Ishikawa (cell line): ENCODE results near the gene DOCK8.

Experiments used
- CEBPB ChIP-seq: IDR thresholded peaks from 2 replicates; pipeline ENCODE4 v1.6.1; 2012
- CREB1 ChIP-seq: IDR thresholded peaks from 2 replicates; pipeline ENCODE4 v1.6.1; 2012; ENCODE audit warnings: low read depth
- EGR1 ChIP-seq: IDR thresholded peaks from 2 replicates; pipeline ENCODE4 v1.6.1; 2012
- EP300 ChIP-seq: IDR thresholded peaks from 2 replicates; pipeline ENCODE4 v1.6.1; 2012; ENCODE audit warnings: borderline replicate concordance
- FOXM1 ChIP-seq: IDR thresholded peaks from 2 replicates; pipeline ENCODE4 v1.6.1; 2012; ENCODE audit warnings: low read depth, borderline replicate concordance
- NFIC ChIP-seq: IDR thresholded peaks from 2 replicates; pipeline ENCODE4 v1.6.1; 2012
- RAD21 ChIP-seq: IDR thresholded peaks from 2 replicates; pipeline ENCODE4 v1.6.1; 2012; ENCODE audit warnings: low read depth
- TAF1 ChIP-seq: IDR thresholded peaks from 2 replicates; pipeline ENCODE4 v1.6.1; 2012; ENCODE audit warnings: low read depth, mild to moderate bottlenecking
- TCF12 ChIP-seq: IDR thresholded peaks from 2 replicates; pipeline ENCODE4 v1.6.1; 2012; ENCODE audit warnings: low read depth
- TEAD4 ChIP-seq: IDR thresholded peaks from 2 replicates; pipeline ENCODE4 v1.6.1; 2012
- YY1 ChIP-seq: IDR thresholded peaks from 2 replicates; pipeline ENCODE4 v1.6.1; 2012; ENCODE audit warnings: low read depth
- ZBTB7A ChIP-seq: IDR thresholded peaks from 2 replicates; pipeline ENCODE4 v1.6.1; 2012; ENCODE audit warnings: low read depth
- TF ChIP-seq, protein P1 (sequence below): IDR thresholded peaks from 2 replicates; pipeline ENCODE4 v1.6.1; 2012
- TF ChIP-seq, protein P2 (sequence below): IDR thresholded peaks from 2 replicates; pipeline ENCODE4 v1.6.1; 2012; ENCODE audit warnings: low read depth, mild to moderate bottlenecking
- TF ChIP-seq, protein P3 (sequence below): IDR thresholded peaks from 2 replicates; pipeline ENCODE4 v1.6.1; 2012

DOCK8 gene

DNA sequence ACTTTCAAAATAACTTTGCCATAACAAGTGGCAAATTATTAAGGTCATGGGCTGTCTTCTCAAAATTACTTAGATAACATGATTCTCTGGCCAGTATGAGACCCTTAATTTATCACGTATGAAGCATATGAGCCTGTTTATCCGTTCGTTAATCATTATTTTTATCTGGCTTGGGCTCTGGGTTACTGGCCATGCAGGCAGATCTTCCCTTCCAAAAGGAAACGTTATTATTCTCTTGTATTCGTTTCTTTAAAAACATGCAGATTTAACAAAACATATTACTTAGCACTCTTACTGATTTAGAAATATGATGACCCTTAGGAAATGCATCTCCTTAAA lies 148.6 kb downstream of the DOCK8 start:
- TF ChIP-seq EGR1 (no peak), FOXM1 (no peak), TCF12 (no peak), TEAD4 (no peak), CREB1 (no peak), ZBTB7A (no peak), YY1 (no peak), EP300 (no peak), NFIC (no peak), RAD21 (no peak), CEBPB (no peak), TAF1 (no peak)
- TF ChIP-seq, protein P1, sequence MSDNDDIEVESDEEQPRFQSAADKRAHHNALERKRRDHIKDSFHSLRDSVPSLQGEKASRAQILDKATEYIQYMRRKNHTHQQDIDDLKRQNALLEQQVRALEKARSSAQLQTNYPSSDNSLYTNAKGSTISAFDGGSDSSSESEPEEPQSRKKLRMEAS, result no peak
- TF ChIP-seq, protein P2, sequence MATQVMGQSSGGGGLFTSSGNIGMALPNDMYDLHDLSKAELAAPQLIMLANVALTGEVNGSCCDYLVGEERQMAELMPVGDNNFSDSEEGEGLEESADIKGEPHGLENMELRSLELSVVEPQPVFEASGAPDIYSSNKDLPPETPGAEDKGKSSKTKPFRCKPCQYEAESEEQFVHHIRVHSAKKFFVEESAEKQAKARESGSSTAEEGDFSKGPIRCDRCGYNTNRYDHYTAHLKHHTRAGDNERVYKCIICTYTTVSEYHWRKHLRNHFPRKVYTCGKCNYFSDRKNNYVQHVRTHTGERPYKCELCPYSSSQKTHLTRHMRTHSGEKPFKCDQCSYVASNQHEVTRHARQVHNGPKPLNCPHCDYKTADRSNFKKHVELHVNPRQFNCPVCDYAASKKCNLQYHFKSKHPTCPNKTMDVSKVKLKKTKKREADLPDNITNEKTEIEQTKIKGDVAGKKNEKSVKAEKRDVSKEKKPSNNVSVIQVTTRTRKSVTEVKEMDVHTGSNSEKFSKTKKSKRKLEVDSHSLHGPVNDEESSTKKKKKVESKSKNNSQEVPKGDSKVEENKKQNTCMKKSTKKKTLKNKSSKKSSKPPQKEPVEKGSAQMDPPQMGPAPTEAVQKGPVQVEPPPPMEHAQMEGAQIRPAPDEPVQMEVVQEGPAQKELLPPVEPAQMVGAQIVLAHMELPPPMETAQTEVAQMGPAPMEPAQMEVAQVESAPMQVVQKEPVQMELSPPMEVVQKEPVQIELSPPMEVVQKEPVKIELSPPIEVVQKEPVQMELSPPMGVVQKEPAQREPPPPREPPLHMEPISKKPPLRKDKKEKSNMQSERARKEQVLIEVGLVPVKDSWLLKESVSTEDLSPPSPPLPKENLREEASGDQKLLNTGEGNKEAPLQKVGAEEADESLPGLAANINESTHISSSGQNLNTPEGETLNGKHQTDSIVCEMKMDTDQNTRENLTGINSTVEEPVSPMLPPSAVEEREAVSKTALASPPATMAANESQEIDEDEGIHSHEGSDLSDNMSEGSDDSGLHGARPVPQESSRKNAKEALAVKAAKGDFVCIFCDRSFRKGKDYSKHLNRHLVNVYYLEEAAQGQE, result no peak
- TF ChIP-seq, protein P3, sequence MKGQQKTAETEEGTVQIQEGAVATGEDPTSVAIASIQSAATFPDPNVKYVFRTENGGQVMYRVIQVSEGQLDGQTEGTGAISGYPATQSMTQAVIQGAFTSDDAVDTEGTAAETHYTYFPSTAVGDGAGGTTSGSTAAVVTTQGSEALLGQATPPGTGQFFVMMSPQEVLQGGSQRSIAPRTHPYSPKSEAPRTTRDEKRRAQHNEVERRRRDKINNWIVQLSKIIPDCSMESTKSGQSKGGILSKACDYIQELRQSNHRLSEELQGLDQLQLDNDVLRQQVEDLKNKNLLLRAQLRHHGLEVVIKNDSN, result no peak

DNA sequence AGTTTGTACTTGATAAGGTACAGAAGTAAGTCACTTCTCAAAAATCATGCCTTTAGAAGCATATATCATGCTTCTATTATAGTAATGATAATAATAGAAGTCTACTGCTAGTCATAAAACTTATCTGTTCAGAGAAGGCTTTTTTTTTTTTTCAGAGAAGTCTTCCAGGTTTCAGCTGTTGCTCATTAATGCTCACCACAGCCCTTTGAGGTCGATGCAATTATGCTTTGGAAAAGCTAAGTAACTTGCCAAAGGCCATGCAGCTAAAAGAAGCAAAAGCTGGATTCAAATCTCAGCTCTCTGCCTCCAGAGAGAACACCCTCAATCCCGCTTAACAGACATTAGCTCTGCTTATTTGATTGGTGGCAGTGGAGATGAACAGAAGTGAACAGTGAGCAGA lies 150.8 kb downstream of the DOCK8 start:
- TF ChIP-seq CREB1 (no peak), TCF12 (no peak), ZBTB7A (no peak), EP300 (no peak), RAD21 (no peak), TAF1 (no peak), YY1 (no peak), CEBPB (no peak), EGR1 (no peak), TEAD4 (no peak), FOXM1 (no peak), NFIC (no peak)
- TF ChIP-seq, protein P3, result no peak
- TF ChIP-seq, protein P1, result no peak
- TF ChIP-seq, protein P2, result no peak

DNA sequence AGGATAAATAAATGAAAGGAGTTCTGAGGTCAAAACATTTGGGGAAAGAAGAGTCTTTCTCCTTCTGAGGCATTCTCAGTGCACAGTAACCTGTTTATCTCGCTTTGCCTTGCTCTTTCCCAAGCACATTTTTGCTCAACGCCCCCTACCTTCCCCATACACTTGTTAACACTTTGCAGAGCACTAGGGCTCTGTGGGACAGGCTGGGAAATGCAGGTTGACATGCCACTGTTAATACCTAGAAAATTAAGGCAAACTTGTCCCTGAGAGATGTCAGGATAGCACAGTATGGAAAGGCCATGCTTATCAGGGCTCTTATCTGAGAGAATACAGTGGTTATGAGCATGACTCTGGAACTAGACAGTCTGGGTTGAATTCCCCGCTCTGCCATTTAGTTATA lies 152.0 kb downstream of the DOCK8 start:
- TF ChIP-seq, protein P3, result no peak
- no peak for TF ChIP-seq ZBTB7A
- TF ChIP-seq RAD21, result no peak
- TF ChIP-seq, protein P2, result no peak
- no peak for TF ChIP-seq EP300
- TF ChIP-seq EGR1, result no peak
- no peak for TF ChIP-seq TAF1
- no peak for TF ChIP-seq CREB1
- no peak for TF ChIP-seq CEBPB
- TF ChIP-seq, protein P1, result no peak
- no peak for TF ChIP-seq YY1
- TF ChIP-seq TCF12, result no peak
- TF ChIP-seq FOXM1, result no peak
- TF ChIP-seq NFIC, result no peak
- no peak for TF ChIP-seq TEAD4

DNA sequence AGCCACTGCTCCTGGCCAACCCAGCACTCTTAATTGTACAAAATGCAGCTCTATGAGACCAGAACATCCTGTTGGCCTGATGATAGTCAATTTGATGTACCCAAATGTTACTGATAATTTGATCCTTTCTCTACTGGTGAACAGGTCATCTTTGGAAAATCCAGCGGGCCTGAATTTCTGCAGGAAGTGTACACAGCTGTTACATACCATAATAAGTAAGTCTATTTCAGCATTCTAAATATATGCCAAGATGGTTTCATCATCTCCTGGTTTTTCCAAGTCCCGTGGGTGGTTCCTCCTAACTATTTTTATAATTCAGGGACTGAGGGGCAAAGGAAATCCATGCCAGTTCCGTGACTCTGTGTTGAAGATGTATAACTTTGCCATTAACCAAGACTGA lies 155.4 kb downstream of the DOCK8 start:
- TF ChIP-seq, protein P2, result no peak
- TF ChIP-seq TCF12 (no peak), EGR1 (no peak), YY1 (no peak), EP300 (no peak), RAD21 (no peak), CEBPB (no peak)
- TF ChIP-seq, protein P1, result no peak
- TF ChIP-seq, protein P3, result no peak
